Cardiac septum (tissue), 1 donor: ENCODE results near the gene RNF150. TPM values are rescaled to one million over a fixed set of nuclear protein-coding genes. Genes with fewer than 3 reads are reported as not detected.
"Not testable (repeated sequence)": the region's sequence is repeated elsewhere in the genome, so short reads cannot be mapped to it uniquely, and the experiment has no call there.

Experiments used
- DNase-seq: peaks from one replicate; pipeline ENCODE4 v3.0.0-alpha.2; 2020; ENCODE audit warnings: low spot score
- intact Hi-C: fragments of 100-400 bp; cut with DNase I; formaldehyde crosslinking; loops from one replicate; pipeline ENCODE4 v1.14.0; 2022
- total RNA-seq: library from RNA; stranded (reverse); fragmentation: NEBNext Ultra II Directional; extraction: Animal tissue kit (Norgen Biotek cat#: 25700); gene quantifications from one replicate; pipeline ENCODE4 v1.2.1, GENCODE V29; 2021
- donor health status: DM: no; HTN: no; CAD: no.

RNF150 gene
- total RNA-seq, 1 donor from 2014 or later = 69.2 TPM

DNA sequence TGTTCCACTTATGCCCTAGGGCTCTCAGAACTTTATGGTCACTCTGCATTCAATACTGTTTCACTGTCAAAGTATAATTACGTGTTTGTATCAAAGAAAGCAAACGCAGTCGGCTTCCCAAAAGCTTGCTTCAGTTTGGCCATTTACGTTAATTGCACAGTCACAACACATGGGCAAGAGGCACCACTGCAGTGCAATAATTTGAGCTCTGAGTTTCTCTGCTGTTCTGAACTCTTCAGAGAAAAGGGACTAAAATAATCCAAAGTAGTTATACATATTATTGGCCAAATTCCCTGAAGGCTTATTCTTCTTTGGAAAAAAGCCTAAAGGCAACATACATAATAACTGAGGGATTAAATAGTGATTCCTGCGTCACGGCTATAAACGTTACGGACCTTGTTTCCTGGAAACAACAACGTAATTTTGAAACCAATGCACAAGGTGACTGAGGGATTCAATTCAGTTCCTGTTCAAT, 51.3 kb downstream of the RNF150 start:
- no peak for DNase-seq
- intact Hi-C loops = no loop called here

DNA sequence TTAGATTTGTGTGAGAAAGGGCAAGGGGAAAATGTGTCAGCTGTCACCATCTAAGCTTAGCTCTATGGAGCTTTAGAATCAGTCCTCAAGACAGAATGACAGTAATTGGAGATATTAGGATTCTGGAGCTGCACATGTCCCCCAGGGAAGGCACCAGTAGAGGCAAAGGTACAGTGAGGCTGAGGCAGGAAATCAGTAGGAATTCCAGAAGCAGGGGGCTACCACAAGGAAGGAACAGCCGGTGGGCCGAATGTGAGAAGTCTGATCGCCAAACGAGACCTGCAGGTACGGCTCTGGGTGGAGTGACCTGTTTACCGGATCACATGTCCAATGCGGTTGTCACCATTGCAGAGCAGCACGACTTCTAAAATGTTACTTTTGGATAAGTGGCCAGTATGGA, 52.6 kb downstream of the RNF150 start:
- intact Hi-C loops = no loop called here
- no peak for DNase-seq

DNA sequence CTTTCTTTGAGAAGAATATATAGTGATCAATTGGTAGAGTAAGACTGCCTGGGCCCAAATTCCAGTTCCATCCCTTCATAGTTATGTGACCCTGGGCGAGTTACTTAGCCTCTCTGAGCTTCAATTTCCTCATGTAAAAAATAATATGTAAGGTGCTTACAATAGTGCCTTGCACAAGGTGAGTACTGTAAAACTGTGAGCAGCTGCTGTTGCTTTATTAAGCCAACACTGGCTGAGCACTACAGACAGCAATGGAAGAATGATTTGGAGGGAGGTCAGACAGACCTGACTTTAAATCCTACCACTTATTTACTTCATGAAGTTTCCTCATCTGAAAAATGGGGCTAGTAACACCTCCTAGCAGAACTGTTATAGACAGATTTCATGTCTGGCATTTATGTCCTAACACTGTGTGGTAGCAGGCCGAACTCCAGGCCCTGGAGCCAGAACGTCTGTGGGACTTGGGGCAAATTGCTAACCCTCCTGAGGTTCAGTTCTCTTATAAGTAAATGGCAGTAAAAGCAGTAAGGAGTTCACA, 53.8 kb downstream of the RNF150 start:
- no peak for DNase-seq
- intact Hi-C loops = no loop called here

DNA sequence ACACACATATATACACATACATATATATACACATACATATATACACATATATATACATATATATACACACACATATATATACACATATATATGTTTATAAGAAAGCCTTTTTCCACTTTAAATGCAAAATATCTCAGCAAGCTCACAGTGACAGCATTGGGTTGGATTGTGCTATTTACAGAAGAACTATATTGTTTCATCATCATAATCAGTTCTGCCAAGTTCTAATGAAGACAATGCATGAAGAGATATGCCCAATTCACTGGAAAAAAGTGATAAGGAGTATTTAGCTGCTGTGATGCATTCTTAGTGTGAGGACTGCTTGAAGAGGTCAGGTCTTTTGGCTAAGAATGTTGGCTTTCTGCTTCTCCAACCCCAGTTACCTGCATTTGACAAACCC, 54.4 kb downstream of the RNF150 start:
- DNase-seq = no peak
- intact Hi-C loops = no loop called here

DNA sequence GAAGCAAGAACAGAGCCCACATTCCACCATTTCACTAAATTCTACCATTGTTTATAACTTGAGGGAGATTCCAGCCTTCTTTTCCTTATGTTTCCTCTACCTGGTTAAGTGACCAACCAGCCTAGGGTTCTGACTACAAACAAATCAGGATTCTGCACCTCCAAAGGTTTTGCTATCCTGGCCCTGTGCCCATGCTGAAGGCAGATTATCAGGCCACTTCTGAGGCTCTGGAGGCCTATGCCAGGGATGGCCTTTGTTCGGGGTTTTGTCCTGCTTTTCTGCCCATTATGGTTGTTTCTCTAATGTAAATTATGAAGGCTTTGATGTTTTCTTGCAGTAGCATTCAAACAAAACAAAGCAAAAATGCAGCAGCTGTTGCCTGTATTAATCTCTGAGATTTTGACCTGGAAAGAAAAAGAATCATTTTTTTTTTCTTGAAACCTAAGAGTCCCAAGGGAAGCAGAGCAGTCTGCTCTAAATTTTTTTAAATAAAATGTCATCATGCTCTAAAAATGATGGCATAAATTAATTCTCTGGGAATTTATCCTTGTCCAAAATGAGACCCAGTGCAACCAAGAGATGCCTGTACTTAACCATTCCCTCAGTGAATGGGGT, 55.6 kb downstream of the RNF150 start:
- intact Hi-C loops = no loop called here
- DNase-seq = no peak

DNA sequence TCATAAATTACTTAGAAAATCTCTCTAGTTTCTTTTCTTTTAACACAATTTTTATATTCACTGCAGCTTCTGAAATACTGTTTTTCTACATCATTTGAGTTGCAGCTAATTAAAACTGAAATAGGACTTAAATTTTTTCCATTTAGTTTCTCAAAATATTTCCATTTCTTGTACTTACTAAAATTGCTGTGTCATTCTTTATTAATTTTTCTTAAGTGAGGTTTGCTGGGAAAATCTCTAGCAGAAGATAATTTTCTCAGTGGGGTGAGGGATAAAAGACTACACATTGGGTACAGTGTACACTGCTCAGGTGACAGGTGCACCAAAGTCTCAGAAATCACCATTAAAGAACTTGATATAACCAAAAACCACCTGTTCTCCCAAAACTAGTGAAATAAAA, 57.7 kb downstream of the RNF150 start:
- intact Hi-C loops = loop anchor here (2.0 kb wide), 1 partner anchor 55 kb away; no protein-coding TSS in a partner anchor
- no peak for DNase-seq

DNA sequence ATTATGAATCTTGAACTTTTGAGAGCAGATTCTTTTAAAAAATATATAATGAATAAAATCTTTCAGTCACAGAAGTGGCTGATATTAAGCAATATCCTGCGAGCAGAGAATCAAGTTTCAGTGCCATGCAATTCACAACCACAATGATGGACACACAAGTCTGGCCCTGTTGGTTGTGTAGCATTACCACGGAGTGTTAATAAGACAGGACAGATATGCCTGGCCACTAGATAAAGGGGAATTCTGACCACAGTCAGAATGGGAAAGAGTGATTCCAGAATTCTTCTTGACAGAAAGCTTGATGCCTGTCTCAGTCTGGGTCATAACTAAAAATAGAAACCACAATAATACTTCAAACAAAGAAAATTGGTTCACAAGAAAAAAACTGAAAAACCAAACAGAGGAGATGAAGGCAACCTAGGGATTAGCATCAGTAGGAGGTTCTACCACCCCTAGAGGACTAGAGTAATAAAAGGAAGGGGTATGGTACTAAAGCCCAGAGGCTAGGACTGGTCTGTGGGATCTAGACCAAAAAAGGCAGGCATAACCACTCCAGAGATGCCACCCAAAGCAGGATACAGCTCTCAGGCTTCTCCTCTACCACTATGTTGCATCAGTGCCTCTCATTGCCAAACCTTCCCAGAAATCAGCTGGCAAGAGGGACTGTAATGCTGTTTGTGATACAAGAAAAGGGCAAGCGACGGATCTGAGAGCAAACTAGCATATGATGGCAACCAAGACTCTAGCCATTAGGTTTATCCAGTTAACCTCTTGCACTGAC, 59.0 kb downstream of the RNF150 start:
- DNase-seq = no peak
- intact Hi-C loops = loop anchor here (2.0 kb wide), 1 partner anchor 57 kb away; no protein-coding TSS in a partner anchor

DNA sequence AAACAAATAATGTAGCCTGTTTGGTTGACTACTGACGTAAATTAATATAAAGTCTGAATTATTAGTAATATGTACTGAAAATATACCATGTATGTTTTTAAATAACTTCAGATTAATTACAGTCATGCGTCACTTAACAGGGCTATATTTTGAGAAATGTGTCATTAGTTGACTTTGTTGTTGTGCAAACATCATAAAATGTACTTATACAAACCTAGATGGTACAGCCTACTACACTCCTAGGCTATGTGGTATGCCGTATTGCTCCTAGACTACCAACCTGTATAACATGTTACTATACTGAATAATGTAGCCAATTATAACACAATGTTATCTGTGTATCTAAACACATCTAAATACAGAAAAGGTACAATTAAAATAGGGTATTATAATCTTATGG, 66.6 kb downstream of the RNF150 start:
- intact Hi-C loops = no loop called here
- no peak for DNase-seq

DNA sequence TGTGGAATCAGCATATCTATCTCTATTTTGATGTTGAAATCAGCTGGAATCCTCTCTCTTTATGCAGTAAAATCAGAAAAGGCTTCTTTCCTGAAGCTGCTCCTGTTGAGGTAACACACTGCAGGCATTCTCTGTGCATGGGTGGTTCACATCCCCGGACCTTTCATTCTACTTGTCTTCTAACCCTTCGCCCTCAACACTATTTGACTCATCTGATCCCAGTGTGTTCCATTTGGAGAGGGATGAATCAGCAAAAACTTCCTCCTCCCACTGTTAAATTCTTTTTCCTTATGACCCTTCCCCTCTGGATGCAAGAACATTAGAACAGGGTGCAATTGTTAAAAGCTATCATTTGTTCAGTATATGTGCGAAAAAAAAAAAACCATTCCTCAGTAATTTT, 67.4 kb downstream of the RNF150 start:
- DNase-seq = no peak
- intact Hi-C loops = no loop called here

DNA sequence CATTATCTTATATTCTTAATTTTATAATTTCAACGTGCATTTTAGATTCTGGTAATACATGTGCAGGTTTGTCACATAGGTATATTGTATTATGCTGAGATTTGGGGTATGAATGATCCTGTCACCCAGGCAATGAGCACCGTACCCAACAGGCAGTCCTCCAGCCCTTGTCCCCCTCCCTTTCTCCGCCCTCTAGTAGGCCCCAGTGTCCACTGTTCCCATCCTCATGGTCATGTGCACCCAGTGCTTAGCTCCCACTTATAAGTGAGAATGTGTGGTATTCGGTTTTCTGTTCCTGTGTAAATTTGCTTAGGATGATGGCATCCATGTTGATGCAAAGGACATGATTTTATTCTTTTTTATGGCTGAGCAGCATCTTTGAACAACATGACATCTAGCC, 70.6 kb downstream of the RNF150 start:
- no peak for DNase-seq
- intact Hi-C loops = no loop called here

DNA sequence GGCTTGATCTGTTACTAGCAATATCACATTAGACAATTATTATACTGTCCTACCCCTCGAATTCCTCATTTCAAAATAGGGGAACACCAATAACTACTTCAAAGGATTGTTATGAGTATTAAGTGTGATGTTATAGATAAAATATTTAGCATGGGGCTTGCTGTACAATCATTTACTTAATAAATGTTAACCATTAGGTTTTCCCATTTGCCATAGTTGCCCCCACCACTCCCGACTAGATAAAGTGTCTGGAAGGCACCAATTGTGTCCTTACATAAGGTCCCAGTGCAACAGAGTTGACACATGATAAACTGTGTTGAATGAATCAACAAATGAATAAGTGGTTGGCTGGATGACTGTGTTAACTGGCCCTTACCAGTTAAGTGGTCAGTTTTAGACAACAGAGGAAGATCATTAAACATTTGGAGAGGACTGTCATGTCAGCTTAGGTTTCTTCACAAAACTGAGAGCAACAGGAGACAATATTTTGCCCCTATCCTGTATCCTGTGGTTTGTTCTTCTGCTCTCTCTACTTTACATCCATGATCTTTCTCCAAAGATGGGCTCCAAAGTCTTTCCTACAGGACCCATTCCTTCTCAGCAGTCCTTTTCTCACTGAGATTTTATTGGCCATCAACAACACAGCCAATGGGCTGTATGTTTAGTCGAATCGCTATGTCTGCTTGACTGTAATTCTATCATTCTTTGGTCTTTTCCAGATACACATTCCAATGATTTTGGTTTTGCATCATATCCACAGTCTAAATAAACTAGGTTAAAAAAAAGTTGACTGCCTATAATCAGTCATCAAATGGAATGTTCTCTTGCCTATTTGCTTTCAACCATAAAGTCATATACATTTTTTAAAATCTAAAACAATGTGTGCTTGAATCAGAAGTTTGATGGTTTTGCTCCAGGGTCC, 74.4 kb downstream of the RNF150 start:
- DNase-seq = no peak
- intact Hi-C loops = no loop called here

DNA sequence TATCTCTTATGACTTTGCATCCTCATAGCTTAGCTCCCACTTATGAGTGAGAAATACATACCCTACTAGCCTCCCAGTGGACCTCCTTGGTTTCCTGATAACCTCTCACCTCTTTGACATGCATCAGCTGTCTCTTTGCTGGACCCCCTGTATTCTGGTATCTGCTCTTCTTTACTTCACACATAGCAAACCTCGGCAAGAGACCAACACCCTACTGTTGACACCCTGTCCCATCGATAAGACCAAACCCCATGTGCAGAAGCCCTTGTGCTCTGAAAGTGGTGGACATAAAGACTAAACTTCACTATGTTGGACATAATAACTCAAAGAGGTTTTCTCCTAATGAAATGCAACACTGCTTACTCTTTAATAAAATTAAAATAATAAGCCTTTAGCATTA, 75.7 kb downstream of the RNF150 start:
- intact Hi-C loops = no loop called here
- no peak for DNase-seq

DNA sequence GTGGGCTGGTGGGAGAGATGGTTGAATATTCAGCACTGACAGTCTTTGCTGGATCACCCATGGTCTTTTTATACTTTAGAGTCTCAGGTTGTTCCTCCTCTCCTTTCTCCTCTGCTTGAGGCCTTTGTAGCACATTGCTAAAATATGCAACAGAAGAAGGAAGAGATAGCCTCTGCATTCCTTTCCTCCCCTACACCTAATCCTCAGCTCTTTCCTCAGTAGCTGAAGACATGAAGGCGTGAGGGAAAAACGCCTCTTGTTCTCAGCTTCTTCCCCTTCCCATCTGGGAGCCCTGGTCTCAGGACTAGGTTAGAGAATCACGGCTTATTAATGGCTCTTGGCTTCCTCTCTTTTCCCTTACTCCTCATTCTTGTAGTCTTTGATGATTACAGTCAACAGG, 76.8 kb downstream of the RNF150 start:
- intact Hi-C loops = no loop called here
- DNase-seq = no peak

DNA sequence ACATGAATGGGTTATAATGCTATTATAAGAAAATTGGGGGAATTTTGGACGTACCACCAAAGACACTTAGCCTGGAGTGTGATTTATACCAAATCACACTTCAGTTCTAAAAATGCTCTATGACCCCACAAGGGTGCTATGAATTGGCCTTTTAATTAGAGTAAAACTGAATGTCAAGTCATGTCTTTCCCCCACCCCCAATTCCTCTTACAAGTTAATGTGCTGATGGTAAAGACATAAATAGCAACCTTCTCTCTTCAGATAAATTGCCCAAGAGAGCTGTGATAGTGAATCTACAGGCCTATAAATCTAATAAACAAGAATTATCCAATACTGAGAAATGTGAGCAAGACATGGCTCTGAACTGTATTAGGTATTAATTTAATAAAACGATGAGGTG, 78.8 kb downstream of the RNF150 start:
- no peak for DNase-seq
- intact Hi-C loops = no loop called here

DNA sequence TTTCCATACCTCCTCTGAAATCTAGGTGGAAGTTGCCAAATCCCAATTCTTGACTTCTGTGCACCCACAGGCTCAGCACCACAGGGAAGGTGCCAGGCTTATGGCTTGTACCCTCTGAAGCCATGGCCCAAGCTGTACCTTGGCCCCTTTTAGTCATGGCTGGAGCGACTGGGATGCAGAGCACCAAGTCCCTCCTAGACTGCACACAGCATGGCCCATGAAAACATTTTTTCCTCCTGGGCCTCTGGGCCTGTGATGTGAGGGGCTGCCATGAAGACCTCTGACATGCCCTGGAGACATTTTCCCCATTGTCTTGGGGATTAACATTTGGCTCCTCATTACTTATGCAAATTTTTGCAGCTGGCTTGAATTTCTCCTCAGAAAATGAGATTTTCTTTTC, 82.3 kb downstream of the RNF150 start:
- DNase-seq, intact Hi-C loops: not testable (repeated sequence)

DNA sequence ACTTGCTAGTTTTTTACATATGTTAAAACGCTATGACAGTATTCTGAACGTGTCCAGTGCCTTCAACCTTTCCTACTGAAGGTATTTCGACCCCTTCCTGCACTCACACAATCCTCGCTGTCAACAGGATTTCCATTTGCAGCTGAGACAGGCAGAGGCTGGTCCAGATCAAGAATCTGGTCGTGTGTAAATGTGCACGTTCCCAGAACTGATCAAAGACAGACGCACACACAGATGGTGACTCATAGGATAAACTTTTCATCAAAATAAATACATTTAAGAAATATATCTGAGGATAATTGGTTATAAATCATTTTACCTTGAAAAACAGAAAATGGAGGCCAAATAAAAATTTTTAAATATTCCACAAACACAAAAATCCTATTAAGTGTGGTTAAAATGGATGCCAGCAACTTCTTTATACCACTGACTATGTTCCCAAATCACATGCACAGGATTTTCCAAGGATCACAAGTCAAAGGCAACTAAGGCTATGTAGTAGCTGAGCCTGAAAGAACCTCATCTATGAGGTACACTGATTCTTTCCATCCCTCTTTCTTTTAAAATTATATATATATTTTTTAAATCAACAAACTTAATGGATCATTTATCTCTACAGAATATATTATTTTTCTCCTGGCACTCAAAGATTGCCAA, 85.9 kb downstream of the RNF150 start:
- DNase-seq = no peak

DNA sequence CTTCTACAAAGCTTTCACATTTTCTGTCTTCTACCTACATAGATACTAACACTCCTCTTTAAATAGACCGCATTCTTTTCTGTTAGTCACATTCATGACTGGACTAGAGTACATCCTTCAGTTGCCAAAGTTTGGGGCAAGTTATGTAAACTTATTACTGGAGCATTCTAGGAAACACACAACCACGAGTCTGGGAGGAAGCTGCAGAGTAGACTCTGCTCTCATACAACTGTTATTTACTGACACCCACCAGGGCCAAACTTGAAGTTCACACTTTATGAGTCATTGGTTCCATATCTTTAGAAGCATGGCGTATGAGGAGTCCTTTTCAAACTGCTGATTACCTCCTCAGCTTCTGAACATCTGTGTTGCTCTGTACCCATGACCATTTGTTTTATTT, 87.0 kb downstream of the RNF150 start:
- no peak for DNase-seq
- intact Hi-C loops = loop anchor here (2.0 to 5.0 kb wide), 2 partner anchors 44 to 87 kb away; partner anchors contain the start of gene RNF150

More for the DNA sequence above, 85.9 kb downstream of the RNF150 start:
- intact Hi-C loops = loop anchor here (2.0 to 5.0 kb wide), 2 partner anchors 45 to 85 kb away; partner anchors contain the start of gene RNF150

DNA sequence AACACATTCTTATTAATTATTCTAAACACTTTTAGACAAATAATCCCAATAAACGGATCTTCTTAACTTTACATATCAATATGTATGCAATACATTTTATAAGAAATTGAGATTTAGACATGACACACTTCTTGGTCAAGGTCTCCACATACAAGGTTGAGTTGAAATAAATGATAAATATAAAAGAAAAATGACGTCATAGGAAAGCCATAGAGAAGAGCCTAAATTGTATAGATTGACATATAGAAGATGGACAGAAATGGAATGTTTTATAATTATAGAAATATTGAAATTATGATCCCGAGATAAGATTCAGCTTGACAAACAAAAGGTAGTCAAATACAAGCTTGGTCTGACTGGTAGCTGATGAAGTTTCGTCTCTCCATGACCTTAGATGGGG, 87.4 kb downstream of the RNF150 start:
- intact Hi-C loops = loop anchor here (2.0 to 5.0 kb wide), 2 partner anchors 44 to 87 kb away; partner anchors contain the start of gene RNF150
- DNase-seq = no peak

DNA sequence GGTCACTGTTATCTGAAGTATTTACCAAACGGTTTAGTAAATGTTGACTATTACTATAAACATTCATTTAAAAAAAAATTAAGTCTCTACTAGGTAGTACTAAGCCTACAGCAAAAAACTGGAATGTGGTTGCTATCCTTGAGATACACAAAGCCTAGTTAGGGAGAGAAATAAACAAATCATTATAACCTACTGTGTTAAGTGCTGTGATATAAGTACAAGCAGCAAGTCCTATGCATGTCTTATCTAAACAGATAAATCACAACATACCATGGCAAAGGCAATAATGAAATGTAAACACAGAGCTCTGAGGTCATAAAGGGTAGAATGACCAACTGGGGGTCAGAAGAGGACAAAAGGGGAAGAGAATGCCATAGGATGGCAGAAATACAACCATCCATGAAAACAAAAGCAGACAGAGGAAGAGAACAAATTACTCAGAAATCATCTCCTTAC, 92.2 kb downstream of the RNF150 start:
- DNase-seq = no peak
- intact Hi-C loops = no loop called here
